Measurements from ENCODE around the gene PAPPA.

- TF ChIP-seq CTCF (IDR thresholded peaks at IDR 0.05) (no peak), EP300 (IDR thresholded peaks at IDR 0.05) (no peak)
Measured at GRCh38 chr9:116165912-116166311, 12.3 kb downstream of the PAPPA start.
